Fibroblast of the aortic adventitia (primary cell): ENCODE data around the gene CBLL1. TPM values are rescaled to one million over a fixed set of nuclear protein-coding genes. Genes with fewer than 3 reads are reported as not detected.

Experiments
- DNase-seq: peaks from one replicate; pipeline ENCODE4 v3.0.0-alpha.2; 2010; ENCODE audit warnings: low read depth
- H3K4me3 ChIP-seq: 2 replicates; pipeline ENCODE4 v1.5.1; 2011; ENCODE audit warnings: low read depth, mild to moderate bottlenecking, control low read depth, low read length, moderate library complexity
- total RNA-seq: library from RNA; depleted of rRNA; stranded (reverse); fragments of >200 nt; gene quantifications from 2 replicates; pipeline ENCODE4 v1.2.3, GENCODE V29; 2012; ENCODE audit warnings: low replicate concordance
- TF ChIP-seq, protein P1 (sequence below): IDR thresholded peaks from 2 replicates; pipeline ENCODE4 v1.5.1; 2011; ENCODE audit warnings: mild to moderate bottlenecking, low read length, control low read depth, inconsistent platforms; ENCODE audit not compliant: insufficient read depth

Gene CBLL1
- total RNA-seq, 1 donor = 32.0 TPM

- no peak for DNase-seq
- H3K4me3 ChIP-seq = no peak overlapping the region
- TF ChIP-seq, protein P1, sequence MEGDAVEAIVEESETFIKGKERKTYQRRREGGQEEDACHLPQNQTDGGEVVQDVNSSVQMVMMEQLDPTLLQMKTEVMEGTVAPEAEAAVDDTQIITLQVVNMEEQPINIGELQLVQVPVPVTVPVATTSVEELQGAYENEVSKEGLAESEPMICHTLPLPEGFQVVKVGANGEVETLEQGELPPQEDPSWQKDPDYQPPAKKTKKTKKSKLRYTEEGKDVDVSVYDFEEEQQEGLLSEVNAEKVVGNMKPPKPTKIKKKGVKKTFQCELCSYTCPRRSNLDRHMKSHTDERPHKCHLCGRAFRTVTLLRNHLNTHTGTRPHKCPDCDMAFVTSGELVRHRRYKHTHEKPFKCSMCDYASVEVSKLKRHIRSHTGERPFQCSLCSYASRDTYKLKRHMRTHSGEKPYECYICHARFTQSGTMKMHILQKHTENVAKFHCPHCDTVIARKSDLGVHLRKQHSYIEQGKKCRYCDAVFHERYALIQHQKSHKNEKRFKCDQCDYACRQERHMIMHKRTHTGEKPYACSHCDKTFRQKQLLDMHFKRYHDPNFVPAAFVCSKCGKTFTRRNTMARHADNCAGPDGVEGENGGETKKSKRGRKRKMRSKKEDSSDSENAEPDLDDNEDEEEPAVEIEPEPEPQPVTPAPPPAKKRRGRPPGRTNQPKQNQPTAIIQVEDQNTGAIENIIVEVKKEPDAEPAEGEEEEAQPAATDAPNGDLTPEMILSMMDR = no peak
These were observed 23.4 kb downstream of the CBLL1 start for GRCh38 chr7:107767391-107767790.

GRCh38 chr7:107768263-107768662 lies 24.3 kb downstream of the CBLL1 start:
- H3K4me3 ChIP-seq = no peak overlapping the region
- no peak for DNase-seq
- TF ChIP-seq, protein P1 = no peak

GRCh38 chr7:107773027-107773426 lies 29.1 kb downstream of the CBLL1 start:
- no peak for DNase-seq
- TF ChIP-seq, protein P1 = no peak
- no peak overlapping the region for H3K4me3 ChIP-seq

GRCh38 chr7:107777702-107778101 lies 33.8 kb downstream of the CBLL1 start:
- no peak overlapping the region for H3K4me3 ChIP-seq
- TF ChIP-seq, protein P1 = no peak
- DNase-seq = no peak

- TF ChIP-seq, protein P1 = no peak
- no peak for DNase-seq
- no peak overlapping the region for H3K4me3 ChIP-seq
These were observed 34.3 kb downstream of the CBLL1 start for GRCh38 chr7:107778283-107778682.

DNA sequence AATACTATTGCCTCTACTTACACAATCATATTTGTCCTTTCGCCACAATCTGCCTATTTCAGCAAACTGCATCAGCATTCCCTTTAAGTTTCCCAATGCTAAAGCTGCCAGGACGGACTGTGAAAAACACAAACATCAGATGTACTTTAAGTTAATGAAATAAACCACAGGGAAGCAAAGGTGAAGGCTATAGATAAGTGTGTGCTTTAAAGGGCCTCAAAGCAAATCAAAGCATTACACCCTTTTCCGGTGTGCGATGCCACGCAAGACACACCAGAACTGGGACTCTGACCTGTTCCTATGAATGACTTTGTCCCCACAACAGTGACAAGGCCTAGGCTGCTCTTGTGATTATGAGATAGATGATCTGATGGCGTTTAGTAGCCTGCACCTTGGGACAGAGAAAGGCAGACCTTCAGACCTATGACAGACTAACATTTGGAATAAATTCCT lies 35.7 kb downstream of the CBLL1 start:
- DNase-seq = no peak
- no peak overlapping the region for H3K4me3 ChIP-seq
- TF ChIP-seq, protein P1 = no peak

DNA sequence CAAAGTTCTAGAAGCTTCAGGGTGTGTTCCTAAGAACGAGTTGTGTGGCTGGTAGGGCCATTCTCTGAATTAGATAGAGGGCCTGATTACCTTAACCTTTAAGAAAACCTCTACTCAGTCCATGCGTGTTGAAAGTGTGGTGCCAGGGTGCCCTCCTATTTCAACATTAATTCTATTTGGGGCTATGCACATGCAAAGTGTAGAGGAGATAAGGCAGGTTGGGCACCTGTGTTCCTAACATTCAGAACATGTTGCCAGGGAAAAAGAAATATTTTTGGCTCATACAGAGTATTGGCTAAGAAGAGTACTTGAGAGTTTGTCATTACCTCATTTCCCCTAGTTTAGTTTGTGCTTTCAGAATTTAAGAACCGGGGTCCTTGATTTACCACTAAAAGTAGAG lies 38.4 kb downstream of the CBLL1 start:
- H3K4me3 ChIP-seq = no peak overlapping the region
- TF ChIP-seq, protein P1 = no peak
- no peak for DNase-seq
